ENCODE measurements around the gene SDC3.
"Not testable (repeated sequence)": the region's sequence is repeated elsewhere in the genome, so short reads cannot be mapped to it uniquely, and the experiment has no call there.

SDC3 gene

DNA sequence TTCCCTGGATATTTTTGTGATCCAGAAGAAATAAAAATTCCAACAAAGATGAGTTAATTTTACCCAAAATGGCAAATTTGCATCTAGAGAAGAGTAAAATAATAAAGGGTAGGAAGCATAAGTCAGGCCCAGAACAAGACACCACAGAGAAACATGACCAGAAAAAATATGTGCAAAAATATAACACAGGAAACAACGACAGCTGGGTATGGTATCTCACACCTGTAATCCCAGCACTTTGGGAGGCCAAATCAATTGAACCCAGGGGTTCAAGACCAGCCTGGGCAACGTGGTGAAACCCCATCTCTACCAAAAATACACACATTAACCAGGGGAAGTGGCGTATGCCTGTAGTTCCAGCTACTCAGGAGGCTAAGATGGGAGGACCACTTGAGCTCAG is 39.7 kb upstream of the SDC3 start:
- Histone ChIP-seq H3K4me3 (no peak overlapping the region), H3K27ac (no peak overlapping the region)
- TF ChIP-seq, protein P1, sequence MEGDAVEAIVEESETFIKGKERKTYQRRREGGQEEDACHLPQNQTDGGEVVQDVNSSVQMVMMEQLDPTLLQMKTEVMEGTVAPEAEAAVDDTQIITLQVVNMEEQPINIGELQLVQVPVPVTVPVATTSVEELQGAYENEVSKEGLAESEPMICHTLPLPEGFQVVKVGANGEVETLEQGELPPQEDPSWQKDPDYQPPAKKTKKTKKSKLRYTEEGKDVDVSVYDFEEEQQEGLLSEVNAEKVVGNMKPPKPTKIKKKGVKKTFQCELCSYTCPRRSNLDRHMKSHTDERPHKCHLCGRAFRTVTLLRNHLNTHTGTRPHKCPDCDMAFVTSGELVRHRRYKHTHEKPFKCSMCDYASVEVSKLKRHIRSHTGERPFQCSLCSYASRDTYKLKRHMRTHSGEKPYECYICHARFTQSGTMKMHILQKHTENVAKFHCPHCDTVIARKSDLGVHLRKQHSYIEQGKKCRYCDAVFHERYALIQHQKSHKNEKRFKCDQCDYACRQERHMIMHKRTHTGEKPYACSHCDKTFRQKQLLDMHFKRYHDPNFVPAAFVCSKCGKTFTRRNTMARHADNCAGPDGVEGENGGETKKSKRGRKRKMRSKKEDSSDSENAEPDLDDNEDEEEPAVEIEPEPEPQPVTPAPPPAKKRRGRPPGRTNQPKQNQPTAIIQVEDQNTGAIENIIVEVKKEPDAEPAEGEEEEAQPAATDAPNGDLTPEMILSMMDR (IDR thresholded peaks at IDR 0.05): no peak
- DNase-seq (ENCODE audit: low spot score): no peak

DNA sequence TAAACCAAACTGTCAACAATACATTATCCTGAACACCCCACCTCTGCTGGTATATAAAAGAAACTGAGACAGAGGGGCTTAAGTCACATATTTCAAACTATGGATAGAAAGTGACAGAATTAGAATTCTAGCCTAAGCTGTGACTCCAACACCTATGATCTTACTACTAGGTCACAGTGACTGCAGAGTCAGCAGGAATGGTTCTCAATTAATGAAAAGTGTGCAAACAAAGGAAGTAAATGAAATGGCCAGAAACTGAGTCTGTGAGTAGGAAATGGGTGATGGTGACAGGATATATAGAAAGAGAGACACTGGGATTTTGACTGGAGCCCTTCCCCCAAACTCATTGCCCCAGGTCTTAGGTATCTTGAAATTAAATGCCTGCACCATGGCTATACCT is 38.7 kb upstream of the SDC3 start:
- Histone ChIP-seq H3K4me3 (no peak overlapping the region), H3K27ac (no peak overlapping the region)
- DNase-seq (ENCODE audit: low spot score): no peak
- TF ChIP-seq, protein P1 (IDR thresholded peaks at IDR 0.05): no peak

DNA sequence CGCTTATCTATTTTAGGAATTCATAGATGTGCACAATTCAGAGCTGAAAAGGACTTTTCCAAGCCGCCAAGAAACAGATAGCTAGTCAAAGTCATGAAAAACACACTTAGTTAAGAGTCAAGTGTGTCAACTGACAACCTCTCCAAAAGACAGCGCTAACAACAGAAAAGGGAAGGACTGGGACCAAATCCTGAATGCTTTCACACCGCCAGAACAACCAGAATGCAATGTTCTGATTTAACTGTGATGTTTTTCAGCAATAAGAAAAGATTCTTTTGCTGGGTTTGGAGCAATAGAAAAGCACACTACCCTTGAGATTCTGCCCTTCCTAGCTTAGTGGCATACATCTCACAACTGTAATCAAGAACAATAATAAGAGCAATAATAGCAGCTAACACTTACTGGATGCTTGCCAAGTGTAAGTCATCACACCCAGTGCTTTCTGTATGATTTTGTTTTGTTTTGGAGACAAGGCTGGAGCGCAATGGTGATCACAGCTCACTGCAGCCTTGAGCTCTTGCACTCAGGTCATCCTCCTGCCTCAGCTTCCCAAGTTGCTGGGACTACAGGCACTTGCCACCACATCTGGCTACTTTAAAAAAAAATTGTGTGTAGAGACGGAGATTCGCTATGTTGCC is 33.9 kb upstream of the SDC3 start:
- no peak overlapping the region for H3K4me3 ChIP-seq
- TF ChIP-seq, protein P1 (IDR thresholded peaks at IDR 0.05): no peak
- no peak overlapping the region for H3K27ac ChIP-seq
- DNase-seq (ENCODE audit: low spot score): no peak

DNA sequence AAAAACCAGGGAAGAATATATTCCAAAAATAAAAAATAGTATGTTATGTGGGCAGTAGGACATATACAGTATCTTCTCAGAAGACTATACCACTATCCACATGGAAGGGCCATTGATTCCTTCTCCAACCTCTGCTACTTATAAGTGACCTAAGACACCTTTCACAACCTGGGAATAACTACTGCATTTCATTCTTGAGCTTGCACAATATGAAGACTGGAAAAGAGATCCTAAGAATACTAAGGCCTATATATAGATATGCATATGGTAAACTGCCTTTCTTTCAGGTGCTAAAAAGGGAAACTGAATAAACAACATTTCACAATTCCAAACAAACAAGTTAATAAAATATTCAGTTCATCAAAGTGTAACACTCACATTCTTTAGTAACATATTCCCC is 32.0 kb upstream of the SDC3 start:
- TF ChIP-seq, protein P1 (IDR thresholded peaks at IDR 0.05): no peak
- no peak for DNase-seq (ENCODE audit: low spot score)
- H3K4me3 ChIP-seq: no peak overlapping the region
- H3K27ac ChIP-seq: no peak overlapping the region

DNA sequence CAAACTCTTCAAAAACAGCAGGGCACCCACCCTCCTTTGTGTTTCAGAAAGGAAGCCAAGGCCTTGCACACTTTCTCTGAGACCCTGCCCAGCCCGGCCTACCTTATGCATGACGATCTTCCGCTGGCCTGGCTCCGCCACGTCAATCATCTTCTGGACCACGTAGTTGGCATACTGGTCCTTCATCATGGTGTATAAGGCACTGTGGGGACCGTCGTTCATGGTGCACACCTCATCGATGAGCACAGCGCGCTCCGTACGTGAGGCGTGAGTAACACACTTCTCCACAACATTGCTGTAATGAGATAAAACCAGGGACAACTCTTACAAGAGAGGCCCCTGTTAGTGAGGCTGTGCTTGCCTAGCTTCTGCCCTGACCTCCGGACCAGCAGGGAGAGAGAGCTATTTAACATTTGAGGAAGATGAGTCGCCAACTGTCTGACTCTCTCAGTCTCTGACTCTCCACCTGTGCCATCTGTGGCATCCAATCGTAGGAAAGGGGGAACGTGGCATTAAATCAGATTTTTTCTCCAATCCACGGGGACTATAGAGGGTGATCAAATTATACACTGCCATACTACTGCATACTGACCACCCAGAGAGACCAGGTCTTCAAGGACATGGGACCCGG is 28.1 kb upstream of the SDC3 start:
- no peak for DNase-seq (ENCODE audit: low spot score)
- TF ChIP-seq, protein P1 (IDR thresholded peaks at IDR 0.05): no peak
- Histone ChIP-seq H3K4me3 (no peak overlapping the region), H3K27ac (no peak overlapping the region)

DNA sequence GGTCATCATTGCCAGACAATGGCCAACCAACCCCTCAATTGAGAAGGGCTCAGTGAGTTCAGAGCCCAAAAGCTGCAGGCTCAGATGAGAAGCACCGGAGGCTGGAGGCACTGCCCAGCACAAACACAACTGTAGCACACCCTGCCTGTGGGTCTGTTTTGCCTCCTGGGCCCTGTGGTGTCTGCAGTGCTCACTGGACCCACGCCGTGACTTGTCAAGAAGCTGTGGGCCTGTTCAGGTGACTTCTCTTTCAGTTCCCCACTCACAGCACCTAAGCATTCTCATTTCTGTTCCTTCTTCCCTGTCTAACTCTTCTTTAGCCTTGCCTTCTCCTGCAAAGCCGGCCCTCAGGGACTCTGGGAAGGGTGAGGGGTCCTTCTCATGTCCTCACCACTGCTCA is 27.2 kb upstream of the SDC3 start:
- H3K4me3 ChIP-seq; H3K27ac ChIP-seq; DNase-seq (ENCODE audit: low spot score): not testable (repeated sequence)

DNA sequence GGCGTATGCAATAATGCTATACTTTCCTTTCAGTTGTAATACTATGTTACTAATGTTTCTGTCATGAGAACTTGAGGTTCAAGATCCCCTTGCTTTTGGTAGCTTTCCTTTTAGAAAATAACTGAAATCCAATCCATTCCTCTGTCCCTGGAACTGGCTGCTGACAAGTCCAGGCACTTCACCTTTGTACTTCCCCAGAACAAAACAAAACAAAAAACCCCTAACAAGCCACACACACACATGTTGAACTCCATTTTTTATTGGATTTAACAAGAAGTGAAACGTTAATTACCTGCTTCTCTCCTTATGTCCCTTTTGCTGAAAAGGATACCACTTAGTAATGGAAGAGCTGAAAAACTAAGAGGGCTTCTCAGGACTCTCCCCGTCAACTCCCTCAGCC is 26.1 kb upstream of the SDC3 start:
- no peak overlapping the region for H3K27ac ChIP-seq
- no peak overlapping the region for H3K4me3 ChIP-seq
- TF ChIP-seq, protein P1 (IDR thresholded peaks at IDR 0.05): no peak
- no peak for DNase-seq (ENCODE audit: low spot score)

Measured in coronary artery (tissue), 2 donors.